ENCODE measurements around the gene TMPRSS7. TPM values are rescaled to one million over a fixed set of nuclear protein-coding genes. Genes with fewer than 3 reads are reported as not detected.

Gene TMPRSS7
- total RNA-seq, 2 donors from 2014 or later, result 0.12 TPM; not detected in 1

DNA sequence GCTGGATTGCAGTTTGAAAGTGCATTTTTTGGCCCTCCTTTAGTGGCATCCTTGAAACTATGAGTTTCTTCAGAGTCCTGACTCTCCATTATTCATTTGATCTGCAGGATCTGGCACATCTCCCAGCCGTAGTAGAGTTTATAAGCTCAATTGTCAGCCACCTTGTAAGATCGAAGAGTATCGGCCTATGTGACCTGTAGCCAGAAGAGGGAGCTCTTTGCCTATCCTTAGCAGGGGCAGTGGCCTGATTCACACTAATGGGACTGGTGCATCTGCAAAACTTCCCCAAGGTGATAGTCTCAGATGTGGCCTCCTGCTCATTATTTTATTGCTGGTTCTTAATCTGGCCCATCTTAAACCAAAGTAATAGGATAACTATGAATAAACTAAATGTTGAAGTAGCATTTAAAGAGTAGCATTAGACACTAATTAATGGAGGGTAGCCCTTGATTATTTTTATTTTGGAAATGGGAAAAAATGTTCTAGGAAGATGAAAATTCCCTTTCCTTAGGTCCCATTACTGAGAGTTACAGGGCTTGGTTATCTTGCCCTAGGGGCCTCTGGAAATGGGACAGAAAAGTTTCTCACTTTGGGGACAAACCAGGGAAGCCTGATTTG is 77.4 kb downstream of the TMPRSS7 start:
- ATAC-seq (peak; percentile 97), DNase-seq (peak in 2 of 3 donors; percentile 26 to 51)
- H3K4me3 Mint-ChIP-seq, result no peak overlapping the region
- H3K9me3 ChIP-seq (ENCODE audit: control insufficient read depth, low read length, poor library complexity, severe bottlenecking), result no peaks in the 10 kb centered on the region
- H3K36me3 Mint-ChIP-seq (ENCODE audit: low read depth), result peaks cover 3% of the 10 kb centered on the region
- peaks cover 13% of the 10 kb centered on the region for H3K4me1 Mint-ChIP-seq
- H3K27ac Mint-ChIP-seq, result peak overlapping the region; percentile 16
- H3K27me3 Mint-ChIP-seq, result no peaks in the 10 kb centered on the region

DNA sequence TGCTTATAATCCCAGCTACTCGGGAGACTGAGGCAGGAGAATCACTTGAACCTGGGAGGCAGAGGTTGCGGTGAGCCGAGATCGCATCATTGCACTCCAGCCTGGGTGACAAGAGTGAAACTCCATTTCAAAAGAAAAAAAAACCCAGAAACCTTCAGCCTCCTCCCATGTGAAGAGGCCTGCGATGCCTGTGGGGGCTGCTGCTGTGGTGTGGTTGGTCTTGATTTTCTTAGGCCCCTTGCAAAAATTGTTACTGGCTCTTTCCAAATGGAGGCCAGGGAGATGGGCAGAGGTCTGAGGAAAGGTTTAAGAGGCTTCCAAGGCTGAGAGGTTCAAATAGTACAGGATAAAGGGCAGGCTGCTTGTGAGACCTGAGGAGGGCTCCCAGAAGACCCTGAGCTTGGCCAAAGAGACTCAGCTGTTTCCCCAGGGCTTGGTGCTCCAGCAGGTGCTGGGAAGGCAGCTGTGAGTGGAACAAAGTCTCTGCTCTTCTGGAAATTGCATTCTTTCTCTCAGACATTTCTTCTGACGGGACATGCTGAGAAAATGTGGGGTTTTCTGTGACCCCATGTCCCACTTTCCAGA is 80.1 kb downstream of the TMPRSS7 start:
- H3K27ac Mint-ChIP-seq, result no peak overlapping the region
- ATAC-seq, result no peak
- H3K27me3 Mint-ChIP-seq, result no peaks in the 10 kb centered on the region

DNA sequence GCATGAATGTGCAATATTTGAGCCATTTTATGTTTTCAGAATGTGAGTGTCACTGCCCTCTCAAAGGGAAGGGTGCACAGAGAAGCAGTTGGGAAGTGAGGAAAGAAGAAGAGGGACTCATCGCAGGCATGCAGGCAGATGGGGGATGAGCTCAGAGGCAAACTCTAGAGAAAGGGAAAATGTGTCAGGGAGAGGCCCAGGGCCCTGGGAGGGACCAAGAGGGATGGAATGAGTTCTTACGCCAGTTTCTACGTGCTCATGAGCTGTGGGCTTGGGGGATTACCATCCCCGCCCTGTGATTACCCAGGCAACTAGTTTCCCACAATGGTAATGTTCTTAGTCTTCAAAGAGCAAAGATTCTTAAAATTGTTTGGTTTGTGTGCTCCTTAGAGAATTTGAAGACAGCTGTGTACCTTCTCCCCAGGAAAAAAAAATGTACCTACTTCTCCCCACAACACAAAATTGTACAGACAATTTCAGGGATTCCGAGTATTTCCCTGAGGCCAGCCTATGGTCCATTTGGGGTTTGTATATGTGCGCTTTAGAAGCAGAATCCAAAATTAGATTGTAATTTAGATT is 80.7 kb downstream of the TMPRSS7 start:
- no peak for ATAC-seq
- Mint-ChIP-seq H3K27me3 (no peaks in the 10 kb centered on the region), H3K4me1 (peaks cover 27% of the 10 kb centered on the region), H3K36me3 (ENCODE audit: low read depth) (no peaks in the 10 kb centered on the region), H3K27ac (no peak overlapping the region), H3K4me3 (peak overlapping the region; percentile 28)
- H3K9me3 ChIP-seq (ENCODE audit: control insufficient read depth, low read length, poor library complexity, severe bottlenecking), result no peaks in the 10 kb centered on the region
- DNase-seq, result no peak

More for the DNA sequence above, 80.1 kb downstream of the TMPRSS7 start:
- Mint-ChIP-seq H3K4me3 (peak overlapping the region; percentile 28), H3K4me1 (peaks cover 23% of the 10 kb centered on the region), H3K36me3 (ENCODE audit: low read depth) (no peaks in the 10 kb centered on the region)
- no peak for DNase-seq
- H3K9me3 ChIP-seq (ENCODE audit: control insufficient read depth, low read length, poor library complexity, severe bottlenecking), result no peaks in the 10 kb centered on the region

DNA sequence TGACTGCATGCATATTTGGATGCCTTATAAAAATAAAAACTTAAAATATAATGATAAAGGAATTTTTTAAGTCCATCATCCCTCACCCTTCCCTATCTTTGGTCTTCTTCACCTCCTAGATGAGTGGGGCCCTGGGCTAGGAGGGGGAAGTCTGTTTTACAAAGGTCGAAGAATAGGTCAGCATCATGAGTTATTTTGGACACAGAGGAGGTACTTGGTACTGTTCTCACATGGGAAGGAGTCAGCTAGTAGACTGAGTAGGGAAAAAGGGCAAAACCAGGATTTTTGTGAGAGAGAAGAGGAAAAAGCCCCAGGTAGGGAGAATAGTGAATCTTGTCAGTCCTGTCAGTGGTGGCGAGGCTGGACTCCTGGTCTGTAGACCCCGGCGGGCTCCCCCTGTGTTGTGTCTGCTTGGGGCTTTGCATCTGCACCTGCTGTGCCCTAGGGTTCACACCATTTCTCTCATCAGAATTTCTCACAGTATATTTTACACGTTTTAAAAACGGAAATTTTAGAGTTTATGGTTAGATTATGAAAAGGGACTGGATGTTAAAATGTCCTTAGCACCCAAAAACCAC is 81.4 kb downstream of the TMPRSS7 start:
- ATAC-seq (no peak), DNase-seq (no peak)
- H3K4me3 Mint-ChIP-seq, result no peak overlapping the region
- no peaks in the 10 kb centered on the region for H3K9me3 ChIP-seq (ENCODE audit: control insufficient read depth, low read length, poor library complexity, severe bottlenecking)
- H3K36me3 Mint-ChIP-seq (ENCODE audit: low read depth), result no peaks in the 10 kb centered on the region
- peaks cover 31% of the 10 kb centered on the region for H3K4me1 Mint-ChIP-seq
- H3K27me3 Mint-ChIP-seq, result no peaks in the 10 kb centered on the region
- H3K27ac Mint-ChIP-seq, result no peak overlapping the region

DNA sequence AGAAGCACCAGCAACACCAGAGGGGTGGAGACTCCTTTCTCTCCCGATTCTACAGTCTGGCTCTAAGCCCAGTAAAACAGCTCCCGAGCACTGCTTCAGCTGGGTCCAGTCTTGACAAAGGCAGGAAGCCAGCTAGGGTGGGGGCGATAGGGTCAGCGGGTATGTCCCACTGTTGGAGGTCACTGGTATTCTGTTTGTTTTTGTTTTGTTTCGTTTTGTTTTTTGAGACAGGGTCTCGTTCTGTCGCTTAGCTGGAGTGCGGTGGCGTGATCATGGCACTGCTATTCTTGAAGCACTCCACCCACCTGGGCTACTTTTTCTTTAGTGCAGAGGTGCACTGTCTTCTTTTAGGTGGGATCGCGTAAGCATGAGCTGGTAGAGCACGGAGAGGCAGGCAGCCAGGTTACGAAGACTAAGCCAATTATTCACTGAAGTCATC is 82.2 kb downstream of the TMPRSS7 start:
- H3K4me1 Mint-ChIP-seq, result peaks cover 28% of the 10 kb centered on the region
- H3K4me3 Mint-ChIP-seq, result no peak overlapping the region
- H3K27me3 Mint-ChIP-seq, result no peaks in the 10 kb centered on the region
- peak overlapping the region; percentile 74 for H3K27ac Mint-ChIP-seq
- H3K36me3 Mint-ChIP-seq (ENCODE audit: low read depth), result no peaks in the 10 kb centered on the region
- no peak for ATAC-seq
- H3K9me3 ChIP-seq (ENCODE audit: control insufficient read depth, low read length, poor library complexity, severe bottlenecking), result no peaks in the 10 kb centered on the region
- no peak for DNase-seq

DNA sequence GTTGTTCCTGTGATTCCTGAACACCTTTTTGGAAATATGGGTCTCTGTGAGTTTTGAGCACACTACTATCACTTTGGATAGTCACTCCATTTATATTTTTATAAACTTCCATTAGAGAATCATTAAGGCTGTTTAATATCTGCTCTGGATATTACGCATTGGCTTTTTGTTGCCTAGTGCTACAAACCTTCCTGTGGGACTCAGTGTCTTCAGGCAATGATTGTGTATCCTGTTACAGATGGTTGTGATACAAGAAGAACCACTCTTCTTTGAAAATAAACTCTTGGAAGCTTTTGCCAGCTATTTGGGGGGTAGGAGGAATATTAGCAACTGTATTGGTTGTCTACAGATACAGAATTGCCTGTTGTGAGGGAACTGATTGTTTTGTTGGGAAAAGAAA is 82.9 kb downstream of the TMPRSS7 start:
- no peaks in the 10 kb centered on the region for H3K9me3 ChIP-seq (ENCODE audit: control insufficient read depth, low read length, poor library complexity, severe bottlenecking)
- ATAC-seq, result no peak
- Mint-ChIP-seq H3K4me1 (peaks cover 29% of the 10 kb centered on the region), H3K4me3 (no peak overlapping the region), H3K36me3 (ENCODE audit: low read depth) (no peaks in the 10 kb centered on the region), H3K27ac (peak overlapping the region; percentile 74), H3K27me3 (no peaks in the 10 kb centered on the region)
- no peak for DNase-seq

DNA sequence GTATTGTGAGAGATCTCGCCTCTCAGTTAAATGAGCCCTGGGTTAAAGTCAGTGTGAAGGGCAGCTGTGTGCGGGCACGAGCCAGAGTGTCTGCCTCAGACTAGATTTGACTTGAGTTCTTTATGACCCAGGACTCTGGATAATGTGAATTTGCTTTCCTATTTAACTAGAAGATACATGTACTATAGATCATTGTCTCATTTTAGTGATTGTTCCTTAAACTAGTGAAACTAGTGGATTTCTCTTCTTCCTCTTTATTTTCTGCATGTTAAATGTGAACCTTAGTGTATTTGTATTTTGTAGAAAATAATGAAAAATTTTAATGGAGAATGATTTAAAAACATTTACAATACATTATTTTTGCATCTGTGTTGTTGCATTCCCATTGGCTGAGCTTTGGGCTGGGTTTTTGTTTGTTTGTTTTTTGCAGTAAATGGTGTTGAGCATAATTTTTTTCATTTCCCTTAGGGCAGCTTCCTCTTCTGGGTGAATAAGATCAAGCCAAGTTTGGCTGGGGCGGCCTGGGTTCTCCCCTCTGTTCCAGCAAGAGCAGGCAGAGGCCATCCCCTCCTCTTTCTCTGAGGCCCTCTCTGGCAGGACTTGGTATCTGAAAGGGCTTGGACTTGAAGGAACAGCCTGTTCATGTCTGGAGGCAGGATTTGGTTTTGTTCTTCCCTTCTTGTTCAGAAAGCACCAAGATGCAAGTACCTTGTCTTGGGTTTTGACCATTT is 83.5 kb downstream of the TMPRSS7 start:
- no peaks in the 10 kb centered on the region for H3K9me3 ChIP-seq (ENCODE audit: control insufficient read depth, low read length, poor library complexity, severe bottlenecking)
- ATAC-seq (peak; percentile 55), DNase-seq (no peak)
- no peaks in the 10 kb centered on the region for H3K36me3 Mint-ChIP-seq (ENCODE audit: low read depth)
- no peak overlapping the region for H3K4me3 Mint-ChIP-seq
- H3K27me3 Mint-ChIP-seq, result no peaks in the 10 kb centered on the region
- H3K27ac Mint-ChIP-seq, result peak overlapping the region; percentile 74
- H3K4me1 Mint-ChIP-seq, result peaks cover 31% of the 10 kb centered on the region

DNA sequence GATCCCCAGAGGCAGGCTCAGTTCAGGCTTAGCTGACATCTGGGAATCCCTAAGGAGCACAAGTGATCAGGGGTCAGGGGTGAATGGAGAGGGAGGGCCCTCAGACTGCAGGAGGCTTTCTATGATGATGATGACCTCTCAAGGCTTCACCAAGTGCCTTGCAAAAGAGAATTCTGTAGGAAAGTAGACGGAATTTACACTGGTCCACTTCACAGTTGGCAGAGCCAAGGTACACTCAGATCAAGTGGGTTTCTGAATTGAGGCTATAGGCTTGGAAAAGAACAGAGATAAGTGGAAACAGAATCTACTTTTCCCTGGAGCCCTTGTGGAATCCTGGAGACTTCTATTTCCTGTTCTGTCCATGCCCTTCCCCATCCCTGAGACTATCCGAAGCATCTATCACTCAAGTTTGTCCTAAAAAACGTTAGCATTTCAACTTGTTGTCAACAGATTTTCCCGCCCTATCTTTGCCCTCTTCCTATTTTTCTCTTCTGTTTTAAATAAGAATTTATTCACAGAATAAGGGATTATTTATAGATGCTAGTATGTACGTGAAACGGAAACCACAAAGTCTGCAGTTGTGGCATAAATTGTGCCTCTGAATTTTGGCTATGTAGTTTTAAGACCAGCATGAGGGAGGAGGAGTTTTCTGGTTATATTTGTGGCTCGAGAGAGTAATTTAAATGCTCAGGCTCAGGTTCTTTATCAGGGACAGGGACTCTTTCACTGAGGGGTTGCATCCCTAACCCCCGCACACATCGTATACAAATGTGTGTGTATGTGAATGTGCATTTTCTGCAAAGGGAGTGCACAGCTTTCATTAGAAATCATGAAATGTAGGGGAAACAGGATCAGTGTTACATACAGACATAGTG is 85.7 kb downstream of the TMPRSS7 start:
- no peak for DNase-seq
- H3K4me3 Mint-ChIP-seq, result peak overlapping the region; percentile 19
- H3K27ac Mint-ChIP-seq, result peak overlapping the region; percentile 80
- no peaks in the 10 kb centered on the region for H3K27me3 Mint-ChIP-seq
- peak; percentile 76 for ATAC-seq
- H3K36me3 Mint-ChIP-seq (ENCODE audit: low read depth), result no peaks in the 10 kb centered on the region
- H3K9me3 ChIP-seq (ENCODE audit: control insufficient read depth, low read length, poor library complexity, severe bottlenecking), result no peaks in the 10 kb centered on the region
- peaks cover 30% of the 10 kb centered on the region for H3K4me1 Mint-ChIP-seq

DNA sequence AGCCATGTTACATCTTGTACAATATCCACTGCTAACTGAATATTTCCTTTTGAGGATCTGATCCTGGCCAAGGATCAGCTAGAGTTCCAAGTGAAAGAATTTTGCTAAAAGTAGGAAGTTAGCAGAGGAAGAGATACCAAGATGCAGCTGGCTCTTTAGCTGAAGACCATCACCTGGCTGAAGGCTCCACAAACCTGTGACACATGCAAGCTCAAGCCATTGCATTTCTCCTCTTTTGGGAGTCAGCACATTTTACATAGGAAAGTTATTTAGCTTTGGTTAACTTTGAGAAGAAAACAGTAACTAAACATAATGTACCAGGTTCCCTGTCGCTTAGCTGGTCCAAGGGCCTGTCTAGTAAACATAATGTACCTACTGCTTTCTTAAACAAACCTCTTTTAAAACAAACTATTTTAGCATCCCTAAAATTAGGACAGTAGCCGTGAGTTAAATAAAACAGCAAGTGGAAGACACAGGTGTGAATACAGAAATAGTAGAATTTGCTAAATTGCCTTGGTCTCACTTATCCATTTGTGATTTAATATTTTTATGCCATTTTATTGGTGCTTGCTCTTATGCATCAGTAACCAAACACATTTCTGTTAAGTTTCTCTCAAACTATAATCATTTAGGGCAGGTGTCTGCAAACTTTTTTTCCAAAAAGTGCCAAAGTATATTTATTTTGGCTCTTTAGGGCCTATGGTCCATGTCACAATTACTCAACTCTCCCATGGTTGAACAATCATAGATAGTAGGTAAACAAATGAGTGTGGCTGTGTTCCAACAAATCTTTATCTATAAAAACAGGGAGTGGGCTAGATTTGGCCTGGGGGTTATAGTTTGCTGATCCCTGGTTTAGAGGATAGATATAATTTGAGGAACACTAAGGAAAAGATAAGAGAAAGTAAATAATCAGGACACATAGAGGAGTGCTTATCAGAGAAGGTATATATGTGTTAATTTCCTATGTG is 87.3 kb downstream of the TMPRSS7 start:
- Mint-ChIP-seq H3K4me3 (no peak overlapping the region), H3K27ac (peak overlapping the region; percentile 80), H3K27me3 (no peaks in the 10 kb centered on the region), H3K4me1 (peaks cover 40% of the 10 kb centered on the region), H3K36me3 (ENCODE audit: low read depth) (peaks cover 5% of the 10 kb centered on the region)
- no peaks in the 10 kb centered on the region for H3K9me3 ChIP-seq (ENCODE audit: control insufficient read depth, low read length, poor library complexity, severe bottlenecking)
- no peak for ATAC-seq
- DNase-seq, result no peak

DNA sequence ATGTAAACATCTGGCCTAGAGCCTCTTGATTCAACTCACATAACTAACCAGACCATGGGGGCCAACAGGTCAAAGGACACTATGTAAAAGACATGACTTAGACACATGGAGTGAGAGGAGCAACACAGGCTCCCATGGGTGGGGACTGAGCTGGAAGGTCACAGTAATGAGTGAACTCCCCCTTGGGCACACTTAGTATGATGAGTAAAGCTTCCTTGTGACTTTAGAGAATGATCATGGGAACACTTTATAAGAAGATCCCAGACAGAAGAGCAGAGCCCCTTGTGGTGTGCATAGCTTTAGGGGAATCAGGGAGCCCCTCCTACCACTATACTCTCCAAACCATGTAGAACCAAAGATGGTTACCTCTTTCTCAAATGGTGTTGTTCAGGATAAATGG is 88.3 kb downstream of the TMPRSS7 start:
- H3K9me3 ChIP-seq (ENCODE audit: control insufficient read depth, low read length, poor library complexity, severe bottlenecking), result no peaks in the 10 kb centered on the region
- no peak overlapping the region for H3K27ac Mint-ChIP-seq
- DNase-seq (no peak), ATAC-seq (no peak)
- H3K4me3 Mint-ChIP-seq, result no peak overlapping the region
- H3K4me1 Mint-ChIP-seq, result peaks cover 38% of the 10 kb centered on the region
- no peaks in the 10 kb centered on the region for H3K27me3 Mint-ChIP-seq
- H3K36me3 Mint-ChIP-seq (ENCODE audit: low read depth), result peaks cover 5% of the 10 kb centered on the region

DNA sequence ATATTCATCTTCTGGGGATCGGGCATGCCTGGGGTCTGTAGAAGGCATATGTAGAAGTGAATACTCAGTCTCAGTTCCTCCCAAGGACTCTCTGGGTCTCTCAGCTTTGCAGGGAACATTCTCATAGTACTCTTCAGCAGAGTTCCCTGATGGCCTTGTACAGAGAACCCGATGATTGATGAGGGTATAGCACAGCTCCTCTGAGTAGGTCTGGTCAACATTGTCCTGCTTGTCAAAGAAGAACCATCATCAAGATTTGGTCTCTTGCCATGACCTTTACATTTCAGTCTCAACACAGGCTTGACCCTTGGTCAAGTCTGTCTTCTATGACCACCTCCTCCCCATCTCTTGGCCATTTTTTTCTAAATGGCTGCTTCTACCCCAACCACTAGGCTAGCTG is 89.0 kb downstream of the TMPRSS7 start:
- H3K4me1 Mint-ChIP-seq, result peaks cover 44% of the 10 kb centered on the region
- no peaks in the 10 kb centered on the region for H3K27me3 Mint-ChIP-seq
- no peak overlapping the region for H3K27ac Mint-ChIP-seq
- no peaks in the 10 kb centered on the region for H3K9me3 ChIP-seq (ENCODE audit: control insufficient read depth, low read length, poor library complexity, severe bottlenecking)
- no peak overlapping the region for H3K4me3 Mint-ChIP-seq
- peaks cover 5% of the 10 kb centered on the region for H3K36me3 Mint-ChIP-seq (ENCODE audit: low read depth)
- ATAC-seq (no peak), DNase-seq (no peak)

All from T-helper 17 cell (primary cell).